GM12874 (cell line): ENCODE results near the gene CADM1.

Experiments used
- CTCF ChIP-seq: IDR thresholded peaks from 2 replicates; pipeline ENCODE4 v1.5.1; 2011; ENCODE audit warnings: low read depth, mild to moderate bottlenecking, control low read depth, low read length, moderate library complexity; ENCODE audit not compliant: insufficient read depth

CADM1 gene

GRCh38 chr11:115190196-115190595 lies 314.0 kb downstream of the CADM1 start:
- TF ChIP-seq CTCF = no peak

GRCh38 chr11:115188898-115189278 lies 315.3 kb downstream of the CADM1 start:
- no peak for TF ChIP-seq CTCF

GRCh38 chr11:115188188-115188897 lies 315.9 kb downstream of the CADM1 start:
- TF ChIP-seq CTCF = no peak

- no peak for TF ChIP-seq CTCF
These were observed 318.3 kb downstream of the CADM1 start for GRCh38 chr11:115185931-115186330.

DNA sequence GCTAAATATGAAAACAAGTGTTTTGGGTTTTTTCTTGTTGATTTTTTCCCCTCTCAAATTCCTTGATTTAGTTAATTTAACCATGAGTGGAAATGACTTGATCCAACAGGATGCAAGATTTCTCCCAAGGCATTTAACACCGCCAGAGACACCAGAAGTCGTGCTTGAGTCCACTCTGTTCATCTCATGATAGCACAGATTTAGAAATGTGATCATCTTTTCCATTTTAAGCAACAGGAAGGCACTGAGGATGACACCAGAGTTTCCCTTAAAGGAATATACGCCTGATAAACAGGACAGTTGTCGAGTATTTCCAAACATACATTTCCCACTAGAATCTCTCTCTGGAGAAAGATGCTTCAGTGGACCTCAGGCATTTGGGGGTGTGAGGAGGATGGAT lies 318.7 kb downstream of the CADM1 start:
- TF ChIP-seq CTCF = no peak

DNA sequence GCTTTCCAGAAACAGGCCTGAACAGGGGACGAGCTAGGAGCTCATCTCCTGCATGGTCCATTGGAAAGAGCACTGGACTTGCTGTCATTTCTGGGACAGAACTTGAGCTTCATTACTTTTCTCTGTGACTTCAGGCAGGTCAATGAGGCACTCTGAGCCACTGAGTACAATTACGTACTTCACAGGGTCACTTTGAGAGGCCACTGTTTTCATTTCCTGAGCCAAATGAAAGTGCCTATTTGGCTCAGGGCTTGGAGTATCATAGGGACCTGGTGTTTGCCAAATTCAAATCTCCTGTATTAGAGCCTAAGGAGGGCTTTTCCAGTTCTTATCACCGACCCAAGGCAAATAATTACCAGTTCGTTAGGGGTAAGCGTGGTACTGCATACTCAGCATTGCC lies 319.3 kb downstream of the CADM1 start:
- no peak for TF ChIP-seq CTCF

DNA sequence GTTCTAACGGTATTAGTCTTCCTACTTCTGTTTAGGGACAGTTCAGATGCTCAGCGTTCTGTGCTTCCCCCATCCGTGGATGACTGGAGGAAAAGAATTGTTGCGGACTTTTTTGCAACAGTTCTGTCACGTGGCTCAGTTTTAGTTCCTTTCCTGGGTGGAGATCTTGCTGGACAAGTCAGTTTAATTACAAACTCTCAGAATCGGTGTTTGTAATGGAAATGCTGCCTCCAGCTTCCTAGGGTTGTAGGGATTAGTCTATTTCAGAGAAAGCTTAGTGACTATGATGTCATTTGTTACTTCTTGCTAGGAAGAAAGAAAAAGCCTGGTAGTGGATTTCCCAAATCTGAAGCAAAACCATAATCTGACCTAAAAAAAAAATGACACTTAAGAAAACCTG lies 320.4 kb downstream of the CADM1 start:
- TF ChIP-seq CTCF = no peak

GRCh38 chr11:115183136-115183535 lies 321.1 kb downstream of the CADM1 start:
- no peak for TF ChIP-seq CTCF
